PFSK-1 (cell line): ENCODE results near the gene C12orf76.

Source experiments
- FOXP2 ChIP-seq: optimal IDR thresholded peaks from 2 replicates; pipeline ENCODE3; 2011; ENCODE audit warnings: borderline replicate concordance, control low read depth, inconsistent platforms; ENCODE audit not compliant: insufficient read depth; ENCODE audit errors: extremely low read length, extremely low read depth
- POLR2AphosphoS5 ChIP-seq: IDR thresholded peaks from 2 replicates; pipeline ENCODE4 v1.6.1; 2012; ENCODE audit warnings: low read depth, mild to moderate bottlenecking, control low read depth, low read length, moderate library complexity
- SIN3A ChIP-seq: IDR thresholded peaks from 2 replicates; pipeline ENCODE4 v1.6.1; 2012; ENCODE audit warnings: mild to moderate bottlenecking, low read length, moderate library complexity, borderline replicate concordance; ENCODE audit not compliant: insufficient read depth
- TAF1 ChIP-seq: IDR thresholded peaks from 2 replicates; pipeline ENCODE4 v1.6.1; 2012; ENCODE audit warnings: low read length, control low read depth, borderline replicate concordance; ENCODE audit not compliant: insufficient read depth
- TF ChIP-seq, protein P1 (sequence below), 2 experiments: IDR thresholded peaks; 2 replicates each; pipeline versions ENCODE4 v1.6.1 to v1.8.0; 2011 to 2012; ENCODE audit warnings: low read depth in 2 of 2, low read length in 2 of 2, control low read depth in 1 of 2, inconsistent platforms in 1 of 2, mild to moderate bottlenecking in 1 of 2, moderate library complexity in 1 of 2; ENCODE audit not compliant: insufficient read depth in 1 of 2

DNA sequence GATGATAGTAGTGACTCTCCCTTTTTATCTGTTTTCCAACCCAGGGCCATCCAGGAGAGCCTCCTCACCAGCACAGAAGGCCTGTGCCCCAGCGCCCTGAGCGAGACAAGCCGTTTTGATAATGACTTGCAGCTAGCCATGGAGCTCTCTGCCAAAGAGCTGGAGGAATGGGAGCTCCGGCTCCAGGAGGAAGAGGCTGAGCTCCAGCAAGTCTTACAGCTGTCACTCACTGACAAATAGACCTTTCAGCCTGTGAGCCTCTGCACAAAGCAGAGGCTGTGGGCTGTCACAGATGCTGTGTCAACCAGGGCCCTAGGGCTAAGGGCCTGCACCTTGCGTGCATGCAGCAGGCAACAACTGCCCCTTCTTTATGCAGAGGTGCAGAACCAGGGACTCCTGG, 11.0 kb downstream of the C12orf76 start:
- TF ChIP-seq SIN3A (no peak), TAF1 (no peak), POLR2AphosphoS5 (no peak), FOXP2 (no peak)
- TF ChIP-seq, protein P1, sequence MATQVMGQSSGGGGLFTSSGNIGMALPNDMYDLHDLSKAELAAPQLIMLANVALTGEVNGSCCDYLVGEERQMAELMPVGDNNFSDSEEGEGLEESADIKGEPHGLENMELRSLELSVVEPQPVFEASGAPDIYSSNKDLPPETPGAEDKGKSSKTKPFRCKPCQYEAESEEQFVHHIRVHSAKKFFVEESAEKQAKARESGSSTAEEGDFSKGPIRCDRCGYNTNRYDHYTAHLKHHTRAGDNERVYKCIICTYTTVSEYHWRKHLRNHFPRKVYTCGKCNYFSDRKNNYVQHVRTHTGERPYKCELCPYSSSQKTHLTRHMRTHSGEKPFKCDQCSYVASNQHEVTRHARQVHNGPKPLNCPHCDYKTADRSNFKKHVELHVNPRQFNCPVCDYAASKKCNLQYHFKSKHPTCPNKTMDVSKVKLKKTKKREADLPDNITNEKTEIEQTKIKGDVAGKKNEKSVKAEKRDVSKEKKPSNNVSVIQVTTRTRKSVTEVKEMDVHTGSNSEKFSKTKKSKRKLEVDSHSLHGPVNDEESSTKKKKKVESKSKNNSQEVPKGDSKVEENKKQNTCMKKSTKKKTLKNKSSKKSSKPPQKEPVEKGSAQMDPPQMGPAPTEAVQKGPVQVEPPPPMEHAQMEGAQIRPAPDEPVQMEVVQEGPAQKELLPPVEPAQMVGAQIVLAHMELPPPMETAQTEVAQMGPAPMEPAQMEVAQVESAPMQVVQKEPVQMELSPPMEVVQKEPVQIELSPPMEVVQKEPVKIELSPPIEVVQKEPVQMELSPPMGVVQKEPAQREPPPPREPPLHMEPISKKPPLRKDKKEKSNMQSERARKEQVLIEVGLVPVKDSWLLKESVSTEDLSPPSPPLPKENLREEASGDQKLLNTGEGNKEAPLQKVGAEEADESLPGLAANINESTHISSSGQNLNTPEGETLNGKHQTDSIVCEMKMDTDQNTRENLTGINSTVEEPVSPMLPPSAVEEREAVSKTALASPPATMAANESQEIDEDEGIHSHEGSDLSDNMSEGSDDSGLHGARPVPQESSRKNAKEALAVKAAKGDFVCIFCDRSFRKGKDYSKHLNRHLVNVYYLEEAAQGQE (IDR thresholded peaks at IDR 0.05; ENCODE audit: insufficient read depth in 1 of 2, low read depth in 2 of 2, low read length in 2 of 2), result no peak
